ENCODE measurements around the gene PEAK1. TPM values are rescaled to one million over a fixed set of nuclear protein-coding genes. Genes with fewer than 3 reads are reported as not detected.

PEAK1 gene
- total and polyA plus RNA-seq, 9 of the 15 experiments (the other 6 are each of a cell fraction or from before 2014, with no cell fraction given) = 0.99 to 22.4 (median 10.8) TPM

GRCh38 chr15:77395013-77395774, 24.7 kb downstream of the PEAK1 start:
- no peak overlapping the region for H3K27ac ChIP-seq (ENCODE audit: extremely low read depth, low read depth, low read length)
- TF ChIP-seq MTA1 (IDR thresholded peaks at IDR 0.05; ENCODE audit: borderline replicate concordance) = no peak
- peak in 1 of 2 experiments; percentile 40; a peak in 1 of 3 replicates for TF ChIP-seq CBX3 (IDR thresholded peaks at IDR 0.05; ENCODE audit: borderline replicate concordance in 1 of 2, low read length in 2 of 2)
- no peak for TF ChIP-seq ZNF395 (CRISPR knock-in tag; IDR thresholded peaks at IDR 0.05)
- TF ChIP-seq TRIM24 (IDR thresholded peaks at IDR 0.05) = 0 out of 4 replicates have a peak, but pooled peaks of 1 of the 2 experiments have one; percentile 10
- intact Hi-C loops (cut with micrococcal nuclease) = no loop called here
- H3K27me3 ChIP-seq (ENCODE audit: control insufficient read depth in 2 of 2, insufficient read depth in 2 of 2, low read length in 2 of 2) = no peaks in the 10 kb centered on the region
- no peaks in the 10 kb centered on the region; the same call in 1 of the 2 replicates for H4K20me1 ChIP-seq (replicated peaks; ENCODE audit: control insufficient read depth, insufficient read depth, low read length)
- CTCF ChIA-PET (ENCODE audit: low intra/inter-chr PET ratio) = no interaction called here
- FAIRE-seq = no peak
- H3K9me3 ChIP-seq (replicated peaks; ENCODE audit: control insufficient read depth, insufficient read depth, low read depth, low read length) = 0 out of 2 replicates have a peak, but pooled peaks cover 2% of the 10 kb centered on the region
- H3K36me3 ChIP-seq (ENCODE audit: control insufficient read depth, insufficient read depth, low read length) = no peaks in the 10 kb centered on the region
- 85% methylated on average over 3 of the region's 3 CpGs for WGBS (ENCODE audit: insufficient coverage, low coverage, missing lambda C conversion rate)
- in situ Hi-C loops (cut with MboI) = no loop called here
- H3K4me2 ChIP-seq (ENCODE audit: insufficient read depth, low read length) = no peak overlapping the region
- no peak overlapping the region for H2AFZ ChIP-seq (ENCODE audit: low read depth, low read length)
- H3K4me1 ChIP-seq (replicated peaks in 1 of 2; ENCODE audit: control insufficient read depth in 2 of 2, insufficient read depth in 2 of 2, low read length in 2 of 2) = no peaks in the 10 kb centered on the region
- no TSS peak for BruUV-seq (replicated peaks)
- no peak overlapping the region for H3K9ac ChIP-seq (ENCODE audit: insufficient read depth in 1 of 2, low read depth in 2 of 2, low read length in 2 of 2)
- ATAC-seq = no peak
- H3K79me2 ChIP-seq (ENCODE audit: control insufficient read depth, insufficient read depth, low read length) = peaks cover 49% of the 10 kb centered on the region
- no peak overlapping the region for H3K4me3 ChIP-seq
- DNase-seq (ENCODE audit: extremely low read depth in 1 of 4, low spot score in 3 of 4) = no peak
- POLR2A ChIA-PET = no interaction called here
- no peaks in the 10 kb centered on the region for H3K9me1 ChIP-seq (ENCODE audit: control insufficient read depth, insufficient read depth, low read length)

All from K562 (cell line).